Measurements from ENCODE around the gene FAM50B. TPM values are rescaled to one million over a fixed set of nuclear protein-coding genes. Genes with fewer than 3 reads are reported as not detected.

Gene FAM50B
- total and polyA plus RNA-seq, 2 of the 13 experiments (the other 11 are each of a cell fraction or from before 2014, with no cell fraction given), result 0.05 TPM; not detected in 1

DNA sequence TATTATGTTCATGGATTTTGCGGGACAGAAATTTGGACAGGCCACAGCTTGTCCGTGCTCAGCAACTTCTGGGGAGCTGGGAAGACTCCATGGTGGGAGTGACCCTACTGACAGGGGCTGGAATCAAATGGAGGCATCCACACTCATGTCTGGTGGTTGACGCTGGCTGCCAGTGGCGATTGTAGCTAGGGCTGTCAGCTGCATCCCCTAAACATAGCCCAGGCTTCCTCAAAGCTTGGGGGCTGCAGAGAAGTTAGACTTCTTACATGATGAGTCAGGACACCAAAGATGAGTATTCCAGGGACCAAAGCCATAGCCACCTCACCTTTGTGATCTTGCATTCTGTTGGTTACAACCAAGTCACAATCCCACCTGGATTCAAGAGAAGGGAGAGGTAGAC is 18.4 kb upstream of the FAM50B start:
- H2AFZ ChIP-seq (ENCODE audit: low read length), result no peak overlapping the region
- FAIRE-seq (no peak), DNase-seq (ENCODE audit: low spot score) (no peak), ATAC-seq (no peak)
- no peaks in the 10 kb centered on the region for H3K27me3 ChIP-seq (ENCODE audit: control insufficient read depth in 1 of 2, insufficient read depth in 2 of 2, low read length in 2 of 2)
- 95% methylated on average over 4 of the region's 4 CpGs for WGBS (ENCODE audit: low lambda C conversion rate)
- TF ChIP-seq ZNF891 (CRISPR knock-in tag; IDR thresholded peaks at IDR 0.05) (no peak), KDM5B (CRISPR knock-in tag; IDR thresholded peaks at IDR 0.05; ENCODE audit: borderline replicate concordance) (no peak), KLF16 (CRISPR knock-in tag; IDR thresholded peaks at IDR 0.05) (no peak), ZNF644 (CRISPR knock-in tag; IDR thresholded peaks at IDR 0.05; ENCODE audit: low read depth) (no peak), SPEN (CRISPR knock-in tag; IDR thresholded peaks at IDR 0.05; ENCODE audit: low read depth) (no peak), DMTF1 (CRISPR knock-in tag; IDR thresholded peaks at IDR 0.05) (no peak), POGZ (CRISPR knock-in tag; IDR thresholded peaks at IDR 0.05) (no peak), ZNF816 (CRISPR knock-in tag; IDR thresholded peaks at IDR 0.05; ENCODE audit: borderline replicate concordance) (no peak), ZNF746 (CRISPR knock-in tag; IDR thresholded peaks at IDR 0.05) (no peak)
- TF ChIP-seq, protein P1, sequence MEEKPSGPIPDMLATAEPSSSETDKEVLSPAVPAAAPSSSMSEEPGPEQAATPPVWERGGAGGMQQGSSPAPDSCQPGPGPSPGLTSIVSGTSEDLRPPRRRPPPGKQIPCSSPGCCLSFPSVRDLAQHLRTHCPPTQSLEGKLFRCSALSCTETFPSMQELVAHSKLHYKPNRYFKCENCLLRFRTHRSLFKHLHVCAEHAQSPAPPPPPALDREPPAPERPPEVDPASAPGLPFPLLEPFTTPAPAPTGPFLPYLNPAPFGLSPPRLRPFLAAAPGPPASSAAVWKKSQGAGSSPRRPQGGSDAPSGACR (CRISPR knock-in tag; IDR thresholded peaks at IDR 0.05), result no peak
- no peaks in the 10 kb centered on the region for H3K79me2 ChIP-seq (ENCODE audit: insufficient read depth, low read length)
- H3K4me3 ChIP-seq (replicated peaks in 1 of 3; ENCODE audit: insufficient read depth in 1 of 3, low read depth in 2 of 3, low read length in 3 of 3), result no peak overlapping the region
- H3K4me2 ChIP-seq (ENCODE audit: low read depth, low read length), result no peak overlapping the region
- peaks cover 39% of the 10 kb centered on the region for H3K4me1 ChIP-seq (ENCODE audit: insufficient read depth, low read length)
- no peaks in the 10 kb centered on the region for H3K36me3 ChIP-seq (replicated peaks in 1 of 2; ENCODE audit: control insufficient read depth in 1 of 2, insufficient read depth in 2 of 2, low read length in 2 of 2)
- H4K20me1 ChIP-seq (ENCODE audit: insufficient read depth, low read length), result no peaks in the 10 kb centered on the region
- ChIA-PET CTCF (ENCODE audit: low intra/inter-chr PET ratio, low total read pairs) (no interaction called here), POLR2A (interaction anchor here (2.2 kb wide), 1 partner anchor 10 kb away, joined by 6 read pairs; no protein-coding TSS in a partner anchor)
- intact Hi-C loops (cut with micrococcal nuclease; ENCODE audit: unreplicated experiment) (no loop called here), in situ Hi-C loops (cut with HindIII; ENCODE audit: extremely low pct_ligation_motif_present, low pct_unique_long_range_greater_than_20kb) (no loop called here)
- no peak overlapping the region for H3K9ac ChIP-seq (ENCODE audit: insufficient read depth, low read depth, low read length)
- BruUV-seq (replicated peaks), result no TSS peak
- H3K9me3 ChIP-seq (ENCODE audit: low read length), result no peaks in the 10 kb centered on the region
- no peak overlapping the region for H3K27ac ChIP-seq (ENCODE audit: extremely low read length, insufficient read depth, low read length)

All from HepG2 (cell line).